SJSA1 (cell line): ENCODE data around the gene CAMK1G. TPM values are rescaled to one million over a fixed set of nuclear protein-coding genes. Genes with fewer than 3 reads are reported as not detected.
A peak's percentile ranks its signal among the peaks of the same experiment; 100 is the strongest.

Experiments used
- DNase-seq, 2 experiments: peaks; one replicate each; pipeline ENCODE4 v3.0.0-alpha.2; 2015 to 2020; ENCODE audit warnings: low spot score in 2 of 2, low read depth in 1 of 2
- H3K27ac ChIP-seq: fragments of 250-450 bp; sonication (Bioruptor Pico); 2 replicates; pipeline ENCODE4 v1.5.1; 2020; ENCODE audit warnings: mild to moderate bottlenecking, moderate library complexity
- H3K27me3 ChIP-seq: fragments of 250-450 bp; sonication (Bioruptor Pico); replicated peaks from 2 replicates; pipeline ENCODE4 v1.5.1; 2020; ENCODE audit warnings: mild to moderate bottlenecking, moderate library complexity
- H3K36me3 ChIP-seq: fragments of 250-450 bp; sonication (Bioruptor Pico); 2 replicates; pipeline ENCODE4 v1.5.1; 2020; ENCODE audit warnings: mild to moderate bottlenecking
- H3K4me1 ChIP-seq: fragments of 250-450 bp; sonication (Bioruptor Pico); replicated peaks from 2 replicates; pipeline ENCODE4 v1.6.1; 2021; ENCODE audit warnings: mild to moderate bottlenecking
- H3K4me3 ChIP-seq: fragments of 250-450 bp; sonication (Bioruptor Pico); 2 replicates; pipeline ENCODE4 v1.5.1; 2020; ENCODE audit warnings: mild to moderate bottlenecking
- H3K9me3 ChIP-seq: fragments of 250-450 bp; sonication (Bioruptor Pico); replicated peaks from 2 replicates; pipeline ENCODE4 v1.5.1; 2020; ENCODE audit warnings: mild to moderate bottlenecking
- total RNA-seq: library from RNA; depleted of rRNA; stranded (reverse); fragments of >200 nt; shearing (Covaris generic); gene quantifications from 2 replicates; pipeline ENCODE4 v1.2.3, GENCODE V29; 2014

CAMK1G gene
- total RNA-seq, 1 experiment from 2014 or later = 0.11 TPM

GRCh38 chr1:209622841-209623829 is 39.6 kb downstream of the CAMK1G start:
- Histone ChIP-seq H3K36me3 (no peaks in the 10 kb centered on the region), H3K27me3 (no peaks in the 10 kb centered on the region), H3K27ac (no peak overlapping the region), H3K9me3 (no peaks in the 10 kb centered on the region), H3K4me3 (no peak overlapping the region), H3K4me1 (no peaks in the 10 kb centered on the region)
- no peak for DNase-seq

- Histone ChIP-seq H3K27ac (no peak overlapping the region), H3K9me3 (no peaks in the 10 kb centered on the region), H3K4me3 (no peak overlapping the region), H3K36me3 (no peaks in the 10 kb centered on the region), H3K27me3 (no peaks in the 10 kb centered on the region), H3K4me1 (no peaks in the 10 kb centered on the region)
- DNase-seq = no peak
These were observed 41.3 kb downstream of the CAMK1G start for GRCh38 chr1:209624558-209625549.

GRCh38 chr1:209625791-209626285 is 42.3 kb downstream of the CAMK1G start:
- H3K9me3 ChIP-seq = no peaks in the 10 kb centered on the region
- no peak overlapping the region for H3K4me3 ChIP-seq
- H3K4me1 ChIP-seq = no peaks in the 10 kb centered on the region
- H3K27ac ChIP-seq = no peak overlapping the region
- no peaks in the 10 kb centered on the region for H3K27me3 ChIP-seq
- DNase-seq = no peak
- H3K36me3 ChIP-seq = no peaks in the 10 kb centered on the region

GRCh38 chr1:209626346-209627026 is 43.0 kb downstream of the CAMK1G start:
- H3K36me3 ChIP-seq = no peaks in the 10 kb centered on the region
- no peak overlapping the region for H3K27ac ChIP-seq
- no peaks in the 10 kb centered on the region for H3K9me3 ChIP-seq
- H3K4me3 ChIP-seq = no peak overlapping the region
- H3K27me3 ChIP-seq = no peaks in the 10 kb centered on the region
- no peak for DNase-seq
- no peaks in the 10 kb centered on the region for H3K4me1 ChIP-seq

GRCh38 chr1:209627027-209627731 is 43.7 kb downstream of the CAMK1G start:
- no peak overlapping the region for H3K4me3 ChIP-seq
- H3K36me3 ChIP-seq = no peaks in the 10 kb centered on the region
- no peaks in the 10 kb centered on the region for H3K27me3 ChIP-seq
- DNase-seq = no peak
- H3K4me1 ChIP-seq = no peaks in the 10 kb centered on the region
- no peak overlapping the region for H3K27ac ChIP-seq
- H3K9me3 ChIP-seq = no peaks in the 10 kb centered on the region

- no peak overlapping the region for H3K4me3 ChIP-seq
- H3K36me3 ChIP-seq = no peaks in the 10 kb centered on the region
- H3K9me3 ChIP-seq = no peaks in the 10 kb centered on the region
- no peaks in the 10 kb centered on the region for H3K4me1 ChIP-seq
- peak; percentile 64 to 75 for DNase-seq
- no peak overlapping the region for H3K27ac ChIP-seq
- H3K27me3 ChIP-seq = no peaks in the 10 kb centered on the region
These were observed 44.2 kb downstream of the CAMK1G start for GRCh38 chr1:209627732-209628196.

GRCh38 chr1:209628618-209629299 is 45.2 kb downstream of the CAMK1G start:
- Histone ChIP-seq H3K27ac (no peak overlapping the region), H3K4me3 (no peak overlapping the region), H3K4me1 (no peaks in the 10 kb centered on the region), H3K9me3 (no peaks in the 10 kb centered on the region), H3K36me3 (no peaks in the 10 kb centered on the region; the same call in 1 of the 2 replicates), H3K27me3 (no peaks in the 10 kb centered on the region)
- no peak for DNase-seq

- no peaks in the 10 kb centered on the region for H3K4me1 ChIP-seq
These were observed 46.3 kb downstream of the CAMK1G start for GRCh38 chr1:209629621-209630382.

GRCh38 chr1:209630383-209631225 is 47.1 kb downstream of the CAMK1G start:
- Histone ChIP-seq H3K27me3 (no peaks in the 10 kb centered on the region), H3K36me3 (no peaks in the 10 kb centered on the region; the same call in 1 of the 2 replicates), H3K4me3 (no peak overlapping the region), H3K4me1 (no peaks in the 10 kb centered on the region), H3K9me3 (no peaks in the 10 kb centered on the region), H3K27ac (no peak overlapping the region)
- no peak for DNase-seq

More at GRCh38 chr1:209629621-209630382, 46.3 kb downstream of the CAMK1G start:
- Histone ChIP-seq H3K9me3 (no peaks in the 10 kb centered on the region), H3K27ac (no peak overlapping the region), H3K36me3 (no peaks in the 10 kb centered on the region; the same call in 1 of the 2 replicates), H3K4me3 (no peak overlapping the region), H3K27me3 (no peaks in the 10 kb centered on the region)
- no peak for DNase-seq

- Histone ChIP-seq H3K27me3 (no peaks in the 10 kb centered on the region), H3K4me3 (no peak overlapping the region), H3K36me3 (no peaks in the 10 kb centered on the region; the same call in 1 of the 2 replicates), H3K4me1 (no peaks in the 10 kb centered on the region), H3K27ac (no peak overlapping the region), H3K9me3 (no peaks in the 10 kb centered on the region)
- DNase-seq = no peak
These were observed 50.0 kb downstream of the CAMK1G start for GRCh38 chr1:209633335-209633997.
